KG1 (cell line): ENCODE results near the gene FBLN1.

Experiments
- DNase-seq: peaks from one replicate; lab custom pipeline; 2025; lab: John Stamatoyannopoulos, UW

The FBLN1 gene

GRCh38 chr22:45640941-45641621, 138.4 kb downstream of the FBLN1 start:
- no peak for DNase-seq

GRCh38 chr22:45642986-45643385, 140.3 kb downstream of the FBLN1 start:
- DNase-seq, result no peak

GRCh38 chr22:45644714-45645113, 142.0 kb downstream of the FBLN1 start:
- DNase-seq, result no peak

DNA sequence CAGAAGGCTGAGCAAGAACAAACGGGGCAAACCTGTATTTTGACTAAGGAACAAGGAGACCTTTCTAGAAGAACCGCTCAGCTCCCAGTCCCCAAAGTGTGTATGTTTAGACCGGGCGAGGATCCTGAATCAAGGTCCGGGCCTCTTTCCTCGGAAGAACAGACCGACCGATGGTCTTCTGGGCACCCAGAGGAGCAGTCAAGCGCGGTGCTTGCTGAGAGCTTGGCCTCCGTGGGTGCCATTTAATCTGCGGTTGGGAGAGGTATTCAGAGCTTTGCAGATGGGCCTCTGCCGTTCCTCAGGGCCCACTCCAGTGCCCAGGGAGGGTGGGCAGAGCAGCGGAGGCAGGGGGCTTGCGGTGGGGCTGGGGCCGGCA, 142.5 kb downstream of the FBLN1 start:
- DNase-seq, result no peak

GRCh38 chr22:45645526-45646414, 143.1 kb downstream of the FBLN1 start:
- DNase-seq, result peak; percentile 42

- no peak for DNase-seq
These were observed 145.0 kb downstream of the FBLN1 start for GRCh38 chr22:45647532-45648225.

DNA sequence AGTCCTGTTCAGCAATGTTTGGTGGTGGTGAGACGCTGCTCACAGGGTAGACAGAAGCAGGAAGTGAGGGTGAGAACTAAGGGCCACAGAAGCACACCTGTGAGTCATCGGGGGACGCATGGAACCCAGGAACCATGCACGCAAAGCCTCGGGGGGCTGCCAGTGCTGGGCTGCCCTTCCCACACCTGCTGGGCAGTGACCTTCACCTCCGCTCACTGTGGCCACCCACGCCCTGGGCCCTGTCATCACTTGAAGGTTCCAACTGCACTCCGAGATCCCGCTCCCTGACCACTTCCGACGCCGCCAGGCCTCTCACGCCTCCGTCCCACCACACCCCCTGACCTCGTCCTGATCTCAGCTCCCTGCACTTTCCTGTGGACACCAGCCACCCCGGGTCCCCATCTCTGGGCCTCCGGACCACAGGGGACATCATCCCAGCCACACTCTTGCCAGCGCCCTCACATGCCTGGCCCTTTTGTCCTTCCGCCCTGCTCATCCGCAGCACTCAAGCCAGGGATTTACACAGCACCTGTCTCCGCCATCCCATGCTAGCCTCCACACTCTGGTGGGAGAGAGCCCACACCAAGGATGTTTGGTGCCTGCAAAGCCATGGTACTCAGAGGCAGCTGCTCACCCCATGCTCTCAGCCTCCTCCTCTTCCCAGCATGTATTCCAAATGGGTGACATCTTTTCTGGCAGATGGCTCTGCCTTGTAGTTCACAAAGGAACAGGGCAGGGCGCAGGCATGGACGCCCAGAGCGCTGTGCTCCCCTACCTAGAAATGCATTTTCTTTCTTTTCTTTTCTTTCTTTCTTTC, 145.8 kb downstream of the FBLN1 start:
- no peak for DNase-seq

- no peak for DNase-seq
These were observed 147.1 kb downstream of the FBLN1 start for GRCh38 chr22:45649809-45650208.

GRCh38 chr22:45650721-45651120, 148.0 kb downstream of the FBLN1 start:
- no peak for DNase-seq
